ENCODE data around the gene DNAJB8. TPM values are rescaled to one million over a fixed set of nuclear protein-coding genes. Genes with fewer than 3 reads are reported as not detected.

The DNAJB8 gene
- total RNA-seq, 1 donor from 2014 or later: not detected

- TF ChIP-seq CTCF (IDR thresholded peaks at IDR 0.05; ENCODE audit: partially characterized antibody, unreplicated experiment): no peak
- Mint-ChIP-seq H3K27ac (ENCODE audit: unreplicated experiment) (no peak overlapping the region), H3K36me3 (ENCODE audit: unreplicated experiment) (peaks cover 12% of the 10 kb centered on the region), H3K9me3 (ENCODE audit: unreplicated experiment) (peaks cover 23% of the 10 kb centered on the region), H3K4me3 (ENCODE audit: unreplicated experiment) (no peak overlapping the region), H3K4me1 (ENCODE audit: low read depth, unreplicated experiment) (peaks cover 23% of the 10 kb centered on the region), H3K27me3 (ENCODE audit: unreplicated experiment) (peaks cover 22% of the 10 kb centered on the region)
- no peak for DNase-seq
These were observed 3.8 kb downstream of the DNAJB8 start for GRCh38 chr3:128462931-128463330.

GRCh38 chr3:128462341-128462910, 4.3 kb downstream of the DNAJB8 start:
- DNase-seq: no peak
- Mint-ChIP-seq H3K27me3 (ENCODE audit: unreplicated experiment) (peaks cover 22% of the 10 kb centered on the region), H3K9me3 (ENCODE audit: unreplicated experiment) (peaks cover 23% of the 10 kb centered on the region), H3K36me3 (ENCODE audit: unreplicated experiment) (peaks cover 12% of the 10 kb centered on the region), H3K27ac (ENCODE audit: unreplicated experiment) (no peak overlapping the region), H3K4me3 (ENCODE audit: unreplicated experiment) (no peak overlapping the region), H3K4me1 (ENCODE audit: low read depth, unreplicated experiment) (peaks cover 26% of the 10 kb centered on the region)
- TF ChIP-seq CTCF (IDR thresholded peaks at IDR 0.05; ENCODE audit: partially characterized antibody, unreplicated experiment): no peak

- no peak for DNase-seq
- TF ChIP-seq CTCF (IDR thresholded peaks at IDR 0.05; ENCODE audit: partially characterized antibody, unreplicated experiment): peak; percentile 10
- Mint-ChIP-seq H3K4me1 (ENCODE audit: low read depth, unreplicated experiment) (peaks cover 22% of the 10 kb centered on the region), H3K27ac (ENCODE audit: unreplicated experiment) (no peak overlapping the region), H3K27me3 (ENCODE audit: unreplicated experiment) (peaks cover 22% of the 10 kb centered on the region), H3K9me3 (ENCODE audit: unreplicated experiment) (peaks cover 18% of the 10 kb centered on the region), H3K36me3 (ENCODE audit: unreplicated experiment) (peaks cover 12% of the 10 kb centered on the region), H3K4me3 (ENCODE audit: unreplicated experiment) (no peak overlapping the region)
These were observed 5.0 kb downstream of the DNAJB8 start for GRCh38 chr3:128461731-128462130.

- peaks cover 14% of the 10 kb centered on the region for H3K9me3 Mint-ChIP-seq (ENCODE audit: unreplicated experiment)
- DNase-seq: no peak
- H3K36me3 Mint-ChIP-seq (ENCODE audit: unreplicated experiment): peaks cover 12% of the 10 kb centered on the region
- no peak for TF ChIP-seq CTCF (IDR thresholded peaks at IDR 0.05; ENCODE audit: partially characterized antibody, unreplicated experiment)
- H3K4me1 Mint-ChIP-seq (ENCODE audit: low read depth, unreplicated experiment): peaks cover 11% of the 10 kb centered on the region
- peak overlapping the region; percentile 64 for H3K27ac Mint-ChIP-seq (ENCODE audit: unreplicated experiment)
- peak overlapping the region; percentile 34 for H3K4me3 Mint-ChIP-seq (ENCODE audit: unreplicated experiment)
- H3K27me3 Mint-ChIP-seq (ENCODE audit: unreplicated experiment): peaks cover 10% of the 10 kb centered on the region
These were observed 7.2 kb downstream of the DNAJB8 start for GRCh38 chr3:128459461-128459820.

GRCh38 chr3:128458746-128459460, 7.8 kb downstream of the DNAJB8 start:
- Mint-ChIP-seq H3K36me3 (ENCODE audit: unreplicated experiment) (peaks cover 12% of the 10 kb centered on the region), H3K27ac (ENCODE audit: unreplicated experiment) (peak overlapping the region; percentile 64), H3K4me1 (ENCODE audit: low read depth, unreplicated experiment) (peaks cover 8% of the 10 kb centered on the region), H3K27me3 (ENCODE audit: unreplicated experiment) (peaks cover 10% of the 10 kb centered on the region), H3K4me3 (ENCODE audit: unreplicated experiment) (peak overlapping the region; percentile 34), H3K9me3 (ENCODE audit: unreplicated experiment) (peaks cover 10% of the 10 kb centered on the region)
- no peak for DNase-seq
- TF ChIP-seq CTCF (IDR thresholded peaks at IDR 0.05; ENCODE audit: partially characterized antibody, unreplicated experiment): no peak
